Naive thymus-derived CD4-positive, alpha-beta T cell (primary cell): ENCODE measurements around the gene TSEN54. TPM values are rescaled to one million over a fixed set of nuclear protein-coding genes. Genes with fewer than 3 reads are reported as not detected.

Experiments
- ATAC-seq: fragments of 150-1000 bp; cut with Tn5 transposase; 2 replicates; pipeline ENCODE4 v1.10.0; 2021; ENCODE audit warnings: mild to moderate bottlenecking, moderate library complexity
- CTCF ChIA-PET: fragments of 350-600 bp; sonication (Branson Sonifier 250); formaldehyde crosslinking; loops from one replicate; lab custom pipeline; 2021; ENCODE audit warnings: antibody characterized with exemption; lab: Charles Lee
- POLR2A ChIA-PET: fragments of 350-600 bp; sonication (Branson Sonifier 250); formaldehyde crosslinking; loops from one replicate; lab custom pipeline; 2021; ENCODE audit warnings: antibody characterized with exemption, inconsistent platforms; lab: Charles Lee
- DNase-seq, 9 donors: peaks; one replicate each; pipeline versions ENCODE4 v3.0.0 to v3.0.0-alpha.2; 2020 to 2022; ENCODE audit warnings: mixed read lengths in 1 of 9
- H3K27ac ChIP-seq: one replicate; pipeline ENCODE4 v1.7.0; 2013; ENCODE audit warnings: mild to moderate bottlenecking, low read depth, low read length, moderate library complexity
- H3K27me3 ChIP-seq, 2 donors: one replicate each; pipeline ENCODE4 v1.7.0; 2013; ENCODE audit warnings: low read length in 2 of 2, mild to moderate bottlenecking in 2 of 2, moderate library complexity in 2 of 2; ENCODE audit not compliant: control insufficient read depth in 2 of 2, insufficient read depth in 2 of 2
- H3K36me3 ChIP-seq, 3 experiments: 1 replicate in 2 of 3; 2 replicates in 1 of 3; pipeline ENCODE4 v1.7.0; 2013; ENCODE audit warnings: low read length in 3 of 3, mild to moderate bottlenecking in 3 of 3, moderate library complexity in 1 of 3; ENCODE audit not compliant: insufficient read depth in 3 of 3, control insufficient read depth in 2 of 3
- H3K4me1 ChIP-seq, 2 donors: one replicate each; pipeline ENCODE4 v1.7.0; 2013; ENCODE audit warnings: low read length in 2 of 2, mild to moderate bottlenecking in 2 of 2, moderate library complexity in 1 of 2; ENCODE audit not compliant: control insufficient read depth in 2 of 2, insufficient read depth in 2 of 2
- H3K4me3 ChIP-seq: 2 replicates; pipeline ENCODE4 v1.7.0; 2013; ENCODE audit warnings: mild to moderate bottlenecking, low read length
- H3K9me3 ChIP-seq, 3 experiments: 1 replicate in 2 of 3; 2 replicates in 1 of 3; pipeline ENCODE4 v1.7.0; 2013; ENCODE audit warnings: low read length in 3 of 3; ENCODE audit not compliant: control insufficient read depth in 2 of 3
- H3K27ac Mint-ChIP-seq, 9 donors: one replicate each; pipeline ENCODE4 v1.8.0; 2020 to 2022; ENCODE audit warnings: mixed read lengths in 9 of 9, mild to moderate bottlenecking in 8 of 9, moderate library complexity in 5 of 9, inconsistent platforms in 2 of 9
- H3K27me3 Mint-ChIP-seq, 5 donors: one replicate each; pipeline ENCODE4 v1.8.0; 2021 to 2022; ENCODE audit warnings: mixed read lengths in 5 of 5, mild to moderate bottlenecking in 1 of 5
- H3K36me3 Mint-ChIP-seq, 5 donors: one replicate each; pipeline ENCODE4 v1.8.0; 2020 to 2022; ENCODE audit warnings: mixed read lengths in 5 of 5, mild to moderate bottlenecking in 3 of 5, inconsistent platforms in 1 of 5
- H3K4me1 Mint-ChIP-seq, 7 donors: one replicate each; pipeline ENCODE4 v1.8.0; 2020 to 2022; ENCODE audit warnings: mixed read lengths in 7 of 7, mild to moderate bottlenecking in 3 of 7, inconsistent platforms in 1 of 7
- H3K4me3 Mint-ChIP-seq, 10 donors: one replicate each; pipeline ENCODE4 v1.8.0; 2020 to 2022; ENCODE audit warnings: mild to moderate bottlenecking in 10 of 10, mixed read lengths in 10 of 10, moderate library complexity in 6 of 10, inconsistent platforms in 2 of 10
- H3K9me3 Mint-ChIP-seq, 11 donors: one replicate each; pipeline ENCODE4 v1.8.0; 2020 to 2022; ENCODE audit warnings: mixed read lengths in 11 of 11, mild to moderate bottlenecking in 4 of 11, inconsistent platforms in 1 of 11, moderate library complexity in 1 of 11
- intact Hi-C, 2 donors: fragments of 100-400 bp; cut with micrococcal nuclease; formaldehyde crosslinking; loops; one replicate each; pipeline ENCODE4 v1.15.1; 2023
- polyA plus RNA-seq, 2 donors: library from polyadenylated mRNA; unstranded; fragments of 300-500 nt; fragmentation: Illumina TruSeq; gene quantifications; one replicate each; pipeline ENCODE4 v1.2.3, GENCODE V29; 2021
- total RNA-seq, 6 experiments: library from RNA in 5 of 6; stranded (reverse) in 5 of 6; gene quantifications; 1 replicate in 5 of 6; 2 replicates in 1 of 6; pipeline ENCODE4 v1.2.3 and lab custom pipeline; 2021 to 2026

Gene TSEN54
- total and polyA plus RNA-seq, 7 experiments from 2014 or later: 36.2 to 85.0 (median 56.7) TPM

GRCh38 chr17:75498039-75498725, 18.1 kb upstream of the TSEN54 start:
- no peaks in the 10 kb centered on the region for H3K9me3 Mint-ChIP-seq
- Histone ChIP-seq H3K4me3 (no peak overlapping the region), H3K27me3 (no peaks in the 10 kb centered on the region), H3K9me3 (no peaks in the 10 kb centered on the region), H3K4me1 (peaks cover 0 to 7% of the 10 kb centered on the region in 2 donors), H3K36me3 (peaks cover 0 to 62% (median 0%) of the 10 kb centered on the region in 3 experiments), H3K27ac (peak overlapping the region; percentile 3)
- CTCF ChIA-PET: no interaction called here
- POLR2A ChIA-PET: interaction anchor here (1.3 to 2.2 kb wide), 2 partner anchors 39 to 42 kb away, joined by 3 to 7 read pairs; partner anchors contain the start of gene TMEM94
- ATAC-seq (peak; percentile 36), DNase-seq (no peak)
- H3K4me1 Mint-ChIP-seq: peaks cover 0 to 11% (median 7%) of the 10 kb centered on the region in 7 donors
- H3K4me3 Mint-ChIP-seq: peak overlapping the region in 1 of 10 donors; percentile 23
- intact Hi-C loops: no loop called here
- H3K36me3 Mint-ChIP-seq: peaks cover 0 to 20% (median 3%) of the 10 kb centered on the region in 5 donors
- H3K27ac Mint-ChIP-seq: peak overlapping the region in 7 of 9 donors; percentile 34 to 69 (median 58)
- H3K27me3 Mint-ChIP-seq: no peaks in the 10 kb centered on the region

- Mint-ChIP-seq H3K27ac (no peak overlapping the region), H3K9me3 (no peaks in the 10 kb centered on the region), H3K36me3 (peaks cover 0 to 20% (median 3%) of the 10 kb centered on the region in 5 donors), H3K27me3 (no peaks in the 10 kb centered on the region), H3K4me3 (no peak overlapping the region), H3K4me1 (peaks cover 0 to 11% (median 7%) of the 10 kb centered on the region in 7 donors)
- no peak for ATAC-seq
- H3K4me1 ChIP-seq: peaks cover 0 to 7% of the 10 kb centered on the region in 2 donors
- intact Hi-C loops: no loop called here
- CTCF ChIA-PET: no interaction called here
- POLR2A ChIA-PET: interaction anchor here (0.7 to 2.2 kb wide), 2 partner anchors 21 to 43 kb away, joined by 3 to 7 read pairs; partner anchors contain the start of gene TMEM94
- H3K9me3 ChIP-seq: no peaks in the 10 kb centered on the region
- H3K27ac ChIP-seq: no peak overlapping the region
- peaks cover 0 to 56% (median 0%) of the 10 kb centered on the region in 3 experiments for H3K36me3 ChIP-seq
- no peak for DNase-seq
- no peak overlapping the region for H3K4me3 ChIP-seq
- H3K27me3 ChIP-seq: no peaks in the 10 kb centered on the region
These were observed 17.6 kb upstream of the TSEN54 start for GRCh38 chr17:75498726-75499213.

- H3K27me3 Mint-ChIP-seq: no peaks in the 10 kb centered on the region
- no peak overlapping the region for H3K27ac ChIP-seq
- H3K36me3 ChIP-seq: peaks cover 0 to 49% (median 0%) of the 10 kb centered on the region in 3 experiments
- ChIA-PET POLR2A (interaction anchor here (0.7 to 2.2 kb wide), 2 partner anchors 20 to 43 kb away, joined by 3 to 7 read pairs; partner anchors contain the start of gene TMEM94), CTCF (no interaction called here)
- no peak for DNase-seq
- H3K4me1 Mint-ChIP-seq: peaks cover 0 to 12% (median 7%) of the 10 kb centered on the region in 7 donors
- no peaks in the 10 kb centered on the region for H3K9me3 ChIP-seq
- intact Hi-C loops: no loop called here
- ATAC-seq: no peak
- H3K4me3 ChIP-seq: no peak overlapping the region
- H3K9me3 Mint-ChIP-seq: no peaks in the 10 kb centered on the region
- H3K27me3 ChIP-seq: no peaks in the 10 kb centered on the region
- H3K4me3 Mint-ChIP-seq: no peak overlapping the region
- no peak overlapping the region for H3K27ac Mint-ChIP-seq
- H3K4me1 ChIP-seq: peaks cover 0 to 7% of the 10 kb centered on the region in 2 donors
- peaks cover 0 to 17% (median 3%) of the 10 kb centered on the region in 5 donors for H3K36me3 Mint-ChIP-seq
These were observed 16.9 kb upstream of the TSEN54 start for GRCh38 chr17:75499313-75500022.

GRCh38 chr17:75500419-75501216, 15.7 kb upstream of the TSEN54 start:
- DNase-seq: no peak
- ChIA-PET CTCF (no interaction called here), POLR2A (interaction anchor here (1.2 kb wide), 1 partner anchor 9 kb away, joined by 3 read pairs; no protein-coding TSS in a partner anchor)
- H3K27me3 ChIP-seq: no peaks in the 10 kb centered on the region
- intact Hi-C loops: no loop called here
- Mint-ChIP-seq H3K4me1 (peaks cover 0 to 12% (median 7%) of the 10 kb centered on the region in 7 donors), H3K36me3 (peaks cover 0 to 9% (median 3%) of the 10 kb centered on the region in 5 donors), H3K9me3 (no peaks in the 10 kb centered on the region), H3K4me3 (no peak overlapping the region), H3K27me3 (no peaks in the 10 kb centered on the region), H3K27ac (no peak overlapping the region)
- no peak overlapping the region for H3K4me3 ChIP-seq
- H3K4me1 ChIP-seq: peaks cover 0 to 7% of the 10 kb centered on the region in 2 donors
- H3K9me3 ChIP-seq: no peaks in the 10 kb centered on the region
- no peak overlapping the region for H3K27ac ChIP-seq
- ATAC-seq: no peak
- peaks cover 0 to 38% (median 0%) of the 10 kb centered on the region in 3 experiments for H3K36me3 ChIP-seq

- no peaks in the 10 kb centered on the region for H3K9me3 Mint-ChIP-seq
These were observed 14.8 kb upstream of the TSEN54 start for GRCh38 chr17:75501378-75502071.

More at GRCh38 chr17:75501378-75502071, 14.8 kb upstream of the TSEN54 start:
- no peaks in the 10 kb centered on the region for H3K9me3 ChIP-seq
- Mint-ChIP-seq H3K4me1 (peaks cover 0 to 12% (median 7%) of the 10 kb centered on the region in 7 donors), H3K27me3 (no peaks in the 10 kb centered on the region), H3K27ac (no peak overlapping the region), H3K4me3 (no peak overlapping the region), H3K36me3 (peaks cover 0 to 6% (median 3%) of the 10 kb centered on the region in 5 donors)
- intact Hi-C loops: no loop called here
- peaks cover 0 to 7% of the 10 kb centered on the region in 2 donors for H3K4me1 ChIP-seq
- ATAC-seq (no peak), DNase-seq (no peak)
- H3K27me3 ChIP-seq: no peaks in the 10 kb centered on the region
- no peak overlapping the region for H3K27ac ChIP-seq
- CTCF ChIA-PET: interaction anchor here (0.6 kb wide), 1 partner anchor 117 kb away, joined by 3 read pairs; no protein-coding TSS in a partner anchor
- H3K36me3 ChIP-seq: peaks cover 0 to 29% (median 0%) of the 10 kb centered on the region in 3 experiments
- H3K4me3 ChIP-seq: no peak overlapping the region
- POLR2A ChIA-PET: interaction anchor here (1.2 kb wide), 1 partner anchor 9 kb away, joined by 3 read pairs; no protein-coding TSS in a partner anchor
